SK-N-MC (cell line): Measurements from ENCODE around the gene FOSL2.

Experiments used
- EZH2 ChIP-seq: fragments of 200-600 bp; sonication (generic); IDR thresholded peaks from one replicate; pipeline ENCODE4 v1.6.1; 2017; ENCODE audit warnings: antibody characterized with exemption
- POLR2AphosphoS5 ChIP-seq: IDR thresholded peaks from 2 replicates; pipeline ENCODE4 v1.6.1; 2012; ENCODE audit warnings: mild to moderate bottlenecking, low read depth, low read length, borderline replicate concordance

DNA sequence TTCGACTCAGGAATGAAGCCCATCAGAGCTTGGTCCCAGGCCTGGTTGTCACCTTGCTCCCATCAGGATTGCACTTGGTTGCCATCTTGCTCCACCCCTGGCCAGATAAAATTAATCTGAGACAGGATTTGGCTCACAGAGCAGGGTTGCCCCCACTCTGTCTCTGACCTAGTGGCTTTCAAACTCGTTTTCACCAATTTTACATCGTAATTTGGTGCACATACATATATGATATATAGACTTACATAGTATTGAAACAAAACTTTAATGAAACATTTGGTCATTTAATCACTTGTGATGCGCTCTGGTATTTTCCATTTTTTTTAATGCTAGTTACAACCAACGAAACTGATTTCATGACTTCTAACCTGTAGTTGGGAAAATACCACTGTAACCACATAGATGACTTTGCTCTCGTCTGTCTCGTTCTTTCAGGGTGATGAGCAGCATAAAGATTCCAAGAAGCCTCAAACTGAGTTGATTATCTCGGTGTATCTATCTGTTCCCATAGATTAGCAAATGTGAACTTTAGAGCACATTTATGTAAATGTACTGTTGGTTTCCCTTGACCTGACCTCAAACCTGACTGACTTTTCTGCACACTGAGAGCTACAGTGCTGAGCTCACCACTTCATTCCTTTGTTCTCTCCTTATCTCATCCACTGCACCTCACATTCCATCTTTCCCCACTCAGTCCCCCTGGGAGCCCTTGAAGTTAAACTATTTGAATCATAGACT, 72.7 kb downstream of the FOSL2 start:
- no peak for TF ChIP-seq POLR2AphosphoS5
- no peak for TF ChIP-seq EZH2
